Measurements from ENCODE around the gene ENGASE. TPM values are rescaled to one million over a fixed set of nuclear protein-coding genes. Genes with fewer than 3 reads are reported as not detected.

ENGASE gene
- total RNA-seq, 1 donor from 2014 or later, result 31.5 TPM

DNA sequence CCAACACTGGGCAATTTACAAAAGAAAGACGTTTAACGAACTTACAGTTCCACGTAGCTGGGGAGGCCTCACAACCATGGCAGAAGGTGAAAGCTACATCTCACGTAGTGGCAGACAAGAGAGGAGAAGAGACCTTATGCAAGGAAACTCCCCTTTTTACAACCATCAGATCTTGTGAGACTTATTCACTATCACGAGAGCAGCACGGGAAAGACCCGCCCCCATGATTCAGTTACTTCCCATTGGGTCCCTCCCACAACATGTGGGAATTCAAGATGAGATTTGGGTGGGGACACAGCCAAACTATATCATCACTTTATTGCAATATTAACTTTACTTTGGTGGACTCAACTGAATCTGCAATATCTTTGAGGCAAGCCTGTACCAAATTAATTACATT is 11.9 kb upstream of the ENGASE start:
- no peaks in the 10 kb centered on the region for H3K36me3 ChIP-seq
- DNase-seq, result no peak
- H3K4me1 ChIP-seq, result no peaks in the 10 kb centered on the region
- no peak overlapping the region for H3K4me3 ChIP-seq
- intact Hi-C loops (cut with micrococcal nuclease), result no loop called here
- no peaks in the 10 kb centered on the region for H3K27me3 ChIP-seq (ENCODE audit: low read depth)
- no peaks in the 10 kb centered on the region for H3K9me3 ChIP-seq (replicated peaks)
- no peak overlapping the region for H3K27ac ChIP-seq (replicated peaks)
- TF ChIP-seq, protein P1, sequence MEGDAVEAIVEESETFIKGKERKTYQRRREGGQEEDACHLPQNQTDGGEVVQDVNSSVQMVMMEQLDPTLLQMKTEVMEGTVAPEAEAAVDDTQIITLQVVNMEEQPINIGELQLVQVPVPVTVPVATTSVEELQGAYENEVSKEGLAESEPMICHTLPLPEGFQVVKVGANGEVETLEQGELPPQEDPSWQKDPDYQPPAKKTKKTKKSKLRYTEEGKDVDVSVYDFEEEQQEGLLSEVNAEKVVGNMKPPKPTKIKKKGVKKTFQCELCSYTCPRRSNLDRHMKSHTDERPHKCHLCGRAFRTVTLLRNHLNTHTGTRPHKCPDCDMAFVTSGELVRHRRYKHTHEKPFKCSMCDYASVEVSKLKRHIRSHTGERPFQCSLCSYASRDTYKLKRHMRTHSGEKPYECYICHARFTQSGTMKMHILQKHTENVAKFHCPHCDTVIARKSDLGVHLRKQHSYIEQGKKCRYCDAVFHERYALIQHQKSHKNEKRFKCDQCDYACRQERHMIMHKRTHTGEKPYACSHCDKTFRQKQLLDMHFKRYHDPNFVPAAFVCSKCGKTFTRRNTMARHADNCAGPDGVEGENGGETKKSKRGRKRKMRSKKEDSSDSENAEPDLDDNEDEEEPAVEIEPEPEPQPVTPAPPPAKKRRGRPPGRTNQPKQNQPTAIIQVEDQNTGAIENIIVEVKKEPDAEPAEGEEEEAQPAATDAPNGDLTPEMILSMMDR (IDR thresholded peaks at IDR 0.05; ENCODE audit: borderline replicate concordance), result no peak

DNA sequence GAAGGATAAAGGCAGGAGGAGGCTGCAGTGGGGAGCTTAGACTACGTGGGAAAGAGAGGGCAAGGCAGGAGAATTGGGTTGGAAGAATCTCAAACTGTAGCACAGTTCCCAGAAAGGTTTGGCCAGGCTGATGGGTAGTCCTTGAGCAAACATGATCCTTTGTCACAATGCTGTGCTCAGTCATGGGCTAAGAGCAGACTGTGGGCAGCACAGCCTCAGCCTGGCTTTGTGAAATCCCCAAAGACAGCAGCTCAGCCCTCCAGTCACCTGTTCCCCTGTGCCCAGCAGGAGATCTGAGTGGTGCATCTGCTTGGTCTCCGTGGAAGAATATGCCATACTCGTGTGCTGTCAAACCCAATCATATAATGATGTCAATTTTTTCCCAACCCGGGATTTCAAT is 10.6 kb upstream of the ENGASE start:
- Histone ChIP-seq H3K4me3 (no peak overlapping the region), H3K36me3 (no peaks in the 10 kb centered on the region), H3K4me1 (no peaks in the 10 kb centered on the region), H3K27ac (replicated peaks) (no peak overlapping the region), H3K27me3 (ENCODE audit: low read depth) (no peaks in the 10 kb centered on the region), H3K9me3 (replicated peaks) (no peaks in the 10 kb centered on the region)
- TF ChIP-seq, protein P1 (IDR thresholded peaks at IDR 0.05; ENCODE audit: borderline replicate concordance), result no peak
- intact Hi-C loops (cut with micrococcal nuclease), result no loop called here
- DNase-seq, result no peak

DNA sequence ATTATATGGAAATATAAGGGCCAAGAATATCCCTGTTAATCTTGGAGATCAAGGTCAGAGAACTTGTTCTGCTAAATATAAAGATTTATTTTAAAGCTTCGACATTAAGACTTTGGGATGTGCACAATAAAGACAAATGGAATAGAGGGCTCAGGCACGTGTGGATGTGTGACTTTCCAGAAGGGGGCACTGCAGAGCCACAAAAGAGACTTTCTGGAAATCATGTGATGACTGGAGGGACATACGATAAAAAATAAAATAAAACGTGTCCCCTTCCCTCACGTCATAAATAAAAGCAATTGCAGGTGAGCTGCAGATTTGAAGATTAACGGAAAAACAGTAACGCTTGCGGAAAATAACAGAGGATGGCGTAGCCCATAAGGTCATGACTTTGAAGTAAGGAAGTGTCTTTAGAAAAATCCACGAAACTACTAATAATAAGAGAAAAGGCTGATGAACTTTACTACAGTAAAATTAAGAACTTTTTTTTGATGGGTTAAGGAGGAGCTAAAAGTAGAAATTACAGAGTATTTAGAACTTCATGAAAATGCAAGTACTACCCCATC is 9.4 kb upstream of the ENGASE start:
- Histone ChIP-seq H3K27me3 (ENCODE audit: low read depth) (no peaks in the 10 kb centered on the region), H3K27ac (replicated peaks) (no peak overlapping the region), H3K4me3 (no peak overlapping the region), H3K36me3 (no peaks in the 10 kb centered on the region), H3K9me3 (replicated peaks) (no peaks in the 10 kb centered on the region), H3K4me1 (no peaks in the 10 kb centered on the region)
- intact Hi-C loops (cut with micrococcal nuclease), result no loop called here
- TF ChIP-seq, protein P1 (IDR thresholded peaks at IDR 0.05; ENCODE audit: borderline replicate concordance), result peak; percentile 76
- DNase-seq, result no peak

DNA sequence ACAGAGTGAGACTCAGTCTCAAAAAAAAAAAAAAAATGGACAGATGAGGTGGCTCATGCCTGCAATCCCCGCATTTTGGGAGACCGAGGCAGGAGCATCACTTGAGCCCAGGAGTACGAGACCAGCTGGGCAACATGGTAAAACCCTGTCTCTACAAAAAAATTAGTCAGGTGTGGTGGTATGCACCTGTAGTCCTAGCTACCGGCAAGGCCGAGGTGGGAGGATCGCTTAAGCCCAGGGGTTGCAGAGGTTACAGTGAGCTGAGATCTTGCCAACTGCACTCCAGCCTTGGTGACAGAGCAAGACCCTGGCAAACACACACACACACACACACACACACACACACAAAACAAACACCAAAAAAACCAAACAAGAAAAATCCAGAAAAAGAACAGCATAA is 7.7 kb upstream of the ENGASE start:
- intact Hi-C loops (cut with micrococcal nuclease), result no loop called here
- TF ChIP-seq, protein P1 (IDR thresholded peaks at IDR 0.05; ENCODE audit: borderline replicate concordance), result no peak
- H3K9me3 ChIP-seq (replicated peaks), result no peaks in the 10 kb centered on the region
- H3K27ac ChIP-seq (replicated peaks), result no peak overlapping the region
- no peaks in the 10 kb centered on the region for H3K4me1 ChIP-seq
- no peaks in the 10 kb centered on the region for H3K36me3 ChIP-seq
- H3K4me3 ChIP-seq, result no peak overlapping the region
- no peaks in the 10 kb centered on the region for H3K27me3 ChIP-seq (ENCODE audit: low read depth)
- DNase-seq, result no peak

DNA sequence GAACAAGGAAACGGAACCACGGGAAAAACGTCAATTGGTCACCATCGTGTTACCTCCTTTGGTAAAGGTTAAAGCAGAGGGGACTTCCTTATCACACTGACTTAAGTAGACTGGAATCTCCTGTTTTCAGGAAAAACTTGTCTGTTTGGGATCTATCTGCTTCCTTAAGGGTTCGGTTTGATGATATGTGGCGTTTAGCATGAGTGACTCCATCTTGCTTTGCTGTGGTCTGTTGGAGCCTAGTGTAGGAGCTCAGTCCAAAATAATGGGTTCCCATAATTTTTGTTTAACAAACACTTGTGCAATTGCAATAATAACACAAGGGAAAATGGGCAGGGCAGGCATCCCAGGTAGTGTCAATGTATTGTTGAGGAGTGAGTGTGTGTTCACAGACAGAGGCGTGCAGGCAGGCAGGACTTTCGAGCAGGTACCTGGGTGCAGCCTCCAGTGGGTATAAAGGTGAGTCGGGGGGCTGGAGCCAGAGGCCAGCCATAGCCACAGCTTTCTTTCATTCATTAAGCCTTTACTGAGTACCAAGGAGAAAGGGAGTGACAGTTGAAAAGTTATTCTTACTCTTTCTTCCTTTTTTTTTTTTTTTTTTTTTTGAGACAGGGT is 4.3 kb upstream of the ENGASE start:
- H3K27ac ChIP-seq (replicated peaks), result no peak overlapping the region
- DNase-seq, result no peak
- intact Hi-C loops (cut with micrococcal nuclease), result no loop called here
- peaks cover 6% of the 10 kb centered on the region for H3K4me1 ChIP-seq
- H3K9me3 ChIP-seq (replicated peaks), result no peaks in the 10 kb centered on the region
- no peak overlapping the region for H3K4me3 ChIP-seq
- TF ChIP-seq, protein P1 (IDR thresholded peaks at IDR 0.05; ENCODE audit: borderline replicate concordance), result no peak
- no peaks in the 10 kb centered on the region for H3K27me3 ChIP-seq (ENCODE audit: low read depth)
- no peaks in the 10 kb centered on the region for H3K36me3 ChIP-seq

Measured in left ventricle myocardium inferior (tissue), 1 donor.